ENCODE data around the gene TBP. TPM values are rescaled to one million over a fixed set of nuclear protein-coding genes. Genes with fewer than 3 reads are reported as not detected.
"Not testable (repeated sequence)": the region's sequence is repeated elsewhere in the genome, so short reads cannot be mapped to it uniquely, and the experiment has no call there.

TBP gene
- total RNA-seq, 3 donors from 2014 or later: 14.7 to 23.6 (median 20.6) TPM

- Histone ChIP-seq H3K36me3 (no peaks in the 10 kb centered on the region), H3K27ac (no peak overlapping the region), H3K4me3 (no peak overlapping the region), H3K9me3 (no peaks in the 10 kb centered on the region), H3K4me1 (no peaks in the 10 kb centered on the region), H3K27me3 (no peaks in the 10 kb centered on the region)
- intact Hi-C loops (cut with DNase I; ENCODE audit: low total_unique reads): no loop called here
- DNase-seq (ENCODE audit: low spot score in 2 of 2): no peak
- no peak for TF ChIP-seq POLR2AphosphoS5 (IDR thresholded peaks at IDR 0.05)
- TF ChIP-seq CTCF (IDR thresholded peaks at IDR 0.05): no peak
- no peak for TF ChIP-seq POLR2A (IDR thresholded peaks at IDR 0.05)
These were observed 31.5 kb upstream of the TBP start for GRCh38 chr6:170522565-170523183.

GRCh38 chr6:170523256-170524171 lies 30.7 kb upstream of the TBP start:
- intact Hi-C loops (cut with DNase I; ENCODE audit: low total_unique reads): no loop called here
- H3K4me3 ChIP-seq: no peak overlapping the region
- no peak for TF ChIP-seq POLR2AphosphoS5 (IDR thresholded peaks at IDR 0.05)
- no peak for TF ChIP-seq CTCF (IDR thresholded peaks at IDR 0.05)
- no peak for TF ChIP-seq POLR2A (IDR thresholded peaks at IDR 0.05)
- H3K36me3 ChIP-seq: no peaks in the 10 kb centered on the region
- DNase-seq (ENCODE audit: low spot score in 2 of 2): no peak
- no peaks in the 10 kb centered on the region for H3K4me1 ChIP-seq
- H3K27me3 ChIP-seq: no peaks in the 10 kb centered on the region
- no peak overlapping the region for H3K27ac ChIP-seq
- no peaks in the 10 kb centered on the region for H3K9me3 ChIP-seq

GRCh38 chr6:170524172-170524502 lies 30.0 kb upstream of the TBP start:
- no peaks in the 10 kb centered on the region for H3K27me3 ChIP-seq
- H3K4me3 ChIP-seq: no peak overlapping the region
- intact Hi-C loops (cut with DNase I; ENCODE audit: low total_unique reads): no loop called here
- H3K36me3 ChIP-seq: no peaks in the 10 kb centered on the region
- H3K27ac ChIP-seq: no peak overlapping the region
- H3K4me1 ChIP-seq: no peaks in the 10 kb centered on the region
- TF ChIP-seq CTCF (IDR thresholded peaks at IDR 0.05): no peak
- TF ChIP-seq POLR2AphosphoS5 (IDR thresholded peaks at IDR 0.05): no peak
- no peak for TF ChIP-seq POLR2A (IDR thresholded peaks at IDR 0.05)
- H3K9me3 ChIP-seq: no peaks in the 10 kb centered on the region
- DNase-seq (ENCODE audit: low spot score in 2 of 2): no peak

- H3K4me1 ChIP-seq: no peaks in the 10 kb centered on the region
- DNase-seq (ENCODE audit: low spot score in 2 of 2): no peak
- H3K27ac ChIP-seq: no peak overlapping the region
- no peaks in the 10 kb centered on the region for H3K9me3 ChIP-seq
- intact Hi-C loops (cut with DNase I; ENCODE audit: low total_unique reads): no loop called here
- H3K4me3 ChIP-seq: no peak overlapping the region
- TF ChIP-seq POLR2AphosphoS5 (IDR thresholded peaks at IDR 0.05): no peak
- no peak for TF ChIP-seq CTCF (IDR thresholded peaks at IDR 0.05)
- no peak for TF ChIP-seq POLR2A (IDR thresholded peaks at IDR 0.05)
- H3K36me3 ChIP-seq: no peaks in the 10 kb centered on the region
- H3K27me3 ChIP-seq: no peaks in the 10 kb centered on the region
These were observed 28.4 kb upstream of the TBP start for GRCh38 chr6:170525795-170526194.

- H3K36me3 ChIP-seq; H3K4me1 ChIP-seq; H3K9me3 ChIP-seq; DNase-seq (ENCODE audit: low spot score in 2 of 2); H3K4me3 ChIP-seq; H3K27me3 ChIP-seq; H3K27ac ChIP-seq; intact Hi-C loops (cut with DNase I; ENCODE audit: low total_unique reads): not testable (repeated sequence)
These were observed 26.2 kb upstream of the TBP start for GRCh38 chr6:170527995-170528394.

Data from breast epithelium (tissue), 4 donors.